Neuron (in vitro differentiated cells): Measurements from ENCODE around the gene PSTPIP1.

ENCODE experiments used
- H2AFZ ChIP-seq: one replicate; pipeline ENCODE4 v1.6.1; 2013; ENCODE audit warnings: low read depth, mild to moderate bottlenecking, inconsistent platforms, low read length, moderate library complexity
- H3K27me3 ChIP-seq: one replicate; pipeline ENCODE4 v1.6.1; 2013; ENCODE audit warnings: low read length; ENCODE audit not compliant: insufficient read depth
- H3K36me3 ChIP-seq: one replicate; pipeline ENCODE4 v1.6.1; 2013; ENCODE audit warnings: low read length; ENCODE audit not compliant: insufficient read depth
- H3K4me1 ChIP-seq: one replicate; pipeline ENCODE4 v1.6.1; 2013; ENCODE audit warnings: low read length; ENCODE audit not compliant: insufficient read depth
- H3K4me3 ChIP-seq: 2 replicates; pipeline ENCODE4 v1.5.1; 2013; ENCODE audit warnings: mild to moderate bottlenecking, low read length, moderate library complexity
- H3K9me3 ChIP-seq: one replicate; pipeline ENCODE4 v1.6.1; 2013; ENCODE audit warnings: low read length

PSTPIP1 gene

GRCh38 chr15:77012117-77012712 is 17.3 kb downstream of the PSTPIP1 start:
- no peaks in the 10 kb centered on the region for H3K36me3 ChIP-seq
- no peaks in the 10 kb centered on the region for H3K9me3 ChIP-seq
- no peak overlapping the region for H2AFZ ChIP-seq
- no peak overlapping the region for H3K4me3 ChIP-seq
- no peaks in the 10 kb centered on the region for H3K4me1 ChIP-seq
- peaks cover 14% of the 10 kb centered on the region for H3K27me3 ChIP-seq

- Histone ChIP-seq H3K27me3 (peaks cover 14% of the 10 kb centered on the region), H3K4me1 (no peaks in the 10 kb centered on the region), H3K9me3 (no peaks in the 10 kb centered on the region), H3K36me3 (no peaks in the 10 kb centered on the region), H3K4me3 (no peak overlapping the region), H2AFZ (no peak overlapping the region)
Observed at GRCh38 chr15:77012868-77013267, 17.9 kb downstream of the PSTPIP1 start.

- no peaks in the 10 kb centered on the region for H3K9me3 ChIP-seq
- H3K36me3 ChIP-seq, result no peaks in the 10 kb centered on the region
- no peaks in the 10 kb centered on the region for H3K4me1 ChIP-seq
- H3K4me3 ChIP-seq, result no peak overlapping the region
- H2AFZ ChIP-seq, result no peak overlapping the region
- peaks cover 14% of the 10 kb centered on the region for H3K27me3 ChIP-seq
Observed at GRCh38 chr15:77013776-77014131, 18.8 kb downstream of the PSTPIP1 start.

GRCh38 chr15:77014132-77015081 is 19.5 kb downstream of the PSTPIP1 start:
- Histone ChIP-seq H3K9me3 (no peaks in the 10 kb centered on the region), H2AFZ (no peak overlapping the region), H3K27me3 (peaks cover 14% of the 10 kb centered on the region), H3K36me3 (no peaks in the 10 kb centered on the region), H3K4me3 (no peak overlapping the region), H3K4me1 (no peaks in the 10 kb centered on the region)

- H3K4me1 ChIP-seq, result no peaks in the 10 kb centered on the region
- no peaks in the 10 kb centered on the region for H3K9me3 ChIP-seq
- H3K36me3 ChIP-seq, result no peaks in the 10 kb centered on the region
- no peak overlapping the region for H3K4me3 ChIP-seq
- peaks cover 14% of the 10 kb centered on the region for H3K27me3 ChIP-seq
- H2AFZ ChIP-seq, result no peak overlapping the region
Observed at GRCh38 chr15:77015646-77016320, 20.9 kb downstream of the PSTPIP1 start.

- Histone ChIP-seq H2AFZ (no peak overlapping the region), H3K4me1 (no peaks in the 10 kb centered on the region), H3K36me3 (no peaks in the 10 kb centered on the region), H3K4me3 (no peak overlapping the region), H3K27me3 (peaks cover 14% of the 10 kb centered on the region), H3K9me3 (no peaks in the 10 kb centered on the region)
Observed at GRCh38 chr15:77016321-77016695, 21.4 kb downstream of the PSTPIP1 start.

- Histone ChIP-seq H3K9me3 (no peaks in the 10 kb centered on the region), H3K27me3 (peaks cover 14% of the 10 kb centered on the region), H3K4me3 (no peak overlapping the region), H2AFZ (no peak overlapping the region), H3K36me3 (no peaks in the 10 kb centered on the region), H3K4me1 (no peaks in the 10 kb centered on the region)
Observed at GRCh38 chr15:77017091-77017660, 22.2 kb downstream of the PSTPIP1 start.

GRCh38 chr15:77017761-77018720 is 23.1 kb downstream of the PSTPIP1 start:
- H3K4me1 ChIP-seq, result no peaks in the 10 kb centered on the region
- H3K27me3 ChIP-seq, result peaks cover 10% of the 10 kb centered on the region
- H3K9me3 ChIP-seq, result no peaks in the 10 kb centered on the region
- H3K4me3 ChIP-seq, result no peak overlapping the region
- H2AFZ ChIP-seq, result no peak overlapping the region
- H3K36me3 ChIP-seq, result no peaks in the 10 kb centered on the region

- H2AFZ ChIP-seq, result no peak overlapping the region
- H3K36me3 ChIP-seq, result no peaks in the 10 kb centered on the region
- H3K9me3 ChIP-seq, result no peaks in the 10 kb centered on the region
- H3K4me1 ChIP-seq, result no peaks in the 10 kb centered on the region
- peaks cover 10% of the 10 kb centered on the region for H3K27me3 ChIP-seq
- H3K4me3 ChIP-seq, result no peak overlapping the region
Observed at GRCh38 chr15:77018796-77019505, 24.0 kb downstream of the PSTPIP1 start.

GRCh38 chr15:77019521-77020331 is 24.8 kb downstream of the PSTPIP1 start:
- Histone ChIP-seq H3K9me3 (no peaks in the 10 kb centered on the region), H3K27me3 (peaks cover 10% of the 10 kb centered on the region), H2AFZ (no peak overlapping the region), H3K36me3 (no peaks in the 10 kb centered on the region), H3K4me1 (no peaks in the 10 kb centered on the region), H3K4me3 (no peak overlapping the region)

GRCh38 chr15:77020348-77021087 is 25.6 kb downstream of the PSTPIP1 start:
- H3K4me3 ChIP-seq, result no peak overlapping the region
- no peaks in the 10 kb centered on the region for H3K36me3 ChIP-seq
- H3K4me1 ChIP-seq, result no peaks in the 10 kb centered on the region
- H3K27me3 ChIP-seq, result peaks cover 6% of the 10 kb centered on the region
- no peak overlapping the region for H2AFZ ChIP-seq
- no peaks in the 10 kb centered on the region for H3K9me3 ChIP-seq
